HepG2 (cell line): ENCODE results near the gene PAK1IP1. TPM values are rescaled to one million over a fixed set of nuclear protein-coding genes. Genes with fewer than 3 reads are reported as not detected.

Experiments
- GTF2F1 ChIP-seq: fragments of 150-350 bp; IDR thresholded peaks from 2 replicates; pipeline ENCODE4 v1.6.1; 2014; ENCODE audit warnings: low read length
- HNF1B ChIP-seq: sonication (generic); formaldehyde crosslinking; IDR thresholded peaks from 2 replicates; pipeline ENCODE4 v1.5.1; 2020; ENCODE audit warnings: mild to moderate bottlenecking, moderate library complexity, missing genetic modification reagents
- ISL2 ChIP-seq: sonication (generic); formaldehyde crosslinking; IDR thresholded peaks from 2 replicates; pipeline ENCODE4 v1.5.0; 2020; ENCODE audit warnings: missing genetic modification reagents
- KIAA2018 ChIP-seq: sonication (generic); formaldehyde crosslinking; IDR thresholded peaks from 2 replicates; pipeline ENCODE4 v1.5.0; 2020; ENCODE audit warnings: mild to moderate bottlenecking, missing genetic modification reagents, borderline replicate concordance
- MTA3 ChIP-seq: sonication (generic); formaldehyde crosslinking; IDR thresholded peaks from 2 replicates; pipeline ENCODE4 v1.4.0; 2020; ENCODE audit warnings: missing genetic modification reagents
- MZF1 ChIP-seq: sonication (generic); formaldehyde crosslinking; IDR thresholded peaks from 2 replicates; pipeline ENCODE4 v1.8.1; 2023; ENCODE audit warnings: mild to moderate bottlenecking, missing genetic modification reagents, borderline replicate concordance
- NFIB ChIP-seq: sonication (generic); formaldehyde crosslinking; IDR thresholded peaks from 2 replicates; pipeline ENCODE4 v1.9.0; 2021; ENCODE audit warnings: missing genetic modification reagents, mild to moderate bottlenecking, borderline replicate concordance
- NFRKB ChIP-seq: fragments of 450-650 bp; IDR thresholded peaks from 2 replicates; pipeline ENCODE4 v1.6.1; 2017
- SMAD9 ChIP-seq: sonication (generic); formaldehyde crosslinking; IDR thresholded peaks from 2 replicates; pipeline ENCODE4 v1.5.1; 2020; ENCODE audit warnings: mild to moderate bottlenecking, missing genetic modification reagents
- SMARCC2 ChIP-seq: fragments of 450-650 bp; IDR thresholded peaks from 2 replicates; pipeline ENCODE4 v1.6.1; 2017; ENCODE audit warnings: antibody characterized with exemption, mild to moderate bottlenecking
- TCF12 ChIP-seq, 2 experiments: fragments of 450-650 bp in 1 of 2; sonication (generic) in 1 of 2; formaldehyde crosslinking in 1 of 2; IDR thresholded peaks; 2 replicates each; pipeline versions ENCODE4 v1.6.1 to v1.8.0; 2017 to 2022; ENCODE audit warnings: antibody characterized with exemption in 1 of 2, mild to moderate bottlenecking in 1 of 2, missing genetic modification reagents in 1 of 2, moderate library complexity in 1 of 2
- TIGD3 ChIP-seq: sonication (generic); formaldehyde crosslinking; IDR thresholded peaks from 2 replicates; pipeline ENCODE4 v1.5.1; 2020; ENCODE audit warnings: mild to moderate bottlenecking, missing genetic modification reagents, borderline replicate concordance
- ZNF253 ChIP-seq: sonication (generic); formaldehyde crosslinking; IDR thresholded peaks from 2 replicates; pipeline ENCODE4 v1.8.0; 2022; ENCODE audit warnings: mild to moderate bottlenecking, missing genetic modification reagents, borderline replicate concordance
- ZNF292 ChIP-seq: sonication (generic); formaldehyde crosslinking; IDR thresholded peaks from 2 replicates; pipeline ENCODE4 v1.8.1; 2022; ENCODE audit warnings: mild to moderate bottlenecking, low read depth, missing genetic modification reagents, borderline replicate concordance
- ZNF616 ChIP-seq: sonication (generic); formaldehyde crosslinking; IDR thresholded peaks from 2 replicates; pipeline ENCODE4 v1.5.0; 2020; ENCODE audit warnings: low read depth, mild to moderate bottlenecking, missing genetic modification reagents
- ZSCAN21 ChIP-seq: sonication (generic); formaldehyde crosslinking; IDR thresholded peaks from 2 replicates; pipeline ENCODE4 v1.8.0; 2022; ENCODE audit warnings: mild to moderate bottlenecking, missing genetic modification reagents, moderate library complexity, borderline replicate concordance
- polyA plus RNA-seq, 8 experiments: library from polyadenylated mRNA; depleted of rRNA in 3 of 8; stranded (reverse) in 7 of 8; unstranded in 1 of 8; fragments of >200 nt; fragmentation: Illumina TruSeq in 4 of 8; extraction: Trizol in 4 of 8; gene quantifications; 2 replicates each; pipeline versions ENCODE4 v1.2.1 to v1.2.3, GENCODE V29; 2011 to 2016; ENCODE audit warnings: low read depth in 4 of 8, missing spikeins in 1 of 8, mixed read lengths in 1 of 8; ENCODE audit not compliant: insufficient read depth in 1 of 8
- total RNA-seq, 5 experiments: library from RNA; depleted of rRNA; stranded (reverse); fragments of >200 nt; fragmentation: Illumina TruSeq; extraction: Trizol; gene quantifications; 2 replicates each; pipeline ENCODE4 v1.2.3, GENCODE V29; 2016; ENCODE audit warnings: low read depth in 1 of 5

PAK1IP1 gene
- total and polyA plus RNA-seq, 2 of the 13 experiments (the other 11 are each of a cell fraction or from before 2014, with no cell fraction given) = 23.4 to 66.2 TPM

- TF ChIP-seq ZNF253 (CRISPR knock-in tag) = no peak
- 0 out of 2 replicates have a peak, but pooled peaks have one; percentile 72 for TF ChIP-seq GTF2F1
- no peak for TF ChIP-seq MZF1 (CRISPR knock-in tag)
- peak; percentile 86; the same call in 1 of the 2 replicates for TF ChIP-seq HNF1B
- peak; percentile 44; the same call in 1 of the 2 replicates for TF ChIP-seq KIAA2018 (CRISPR knock-in tag)
- TF ChIP-seq ISL2 (CRISPR knock-in tag) = peak; percentile 79
- TF ChIP-seq MTA3 (CRISPR knock-in tag) = no peak
- TF ChIP-seq NFRKB = no peak
- no peak for TF ChIP-seq ZNF616 (CRISPR knock-in tag)
- no peak for TF ChIP-seq TCF12 (IDR thresholded peaks at IDR 0.05)
- no peak for TF ChIP-seq TCF12 (CRISPR knock-in tag; IDR thresholded peaks at IDR 0.05)
- no peak for TF ChIP-seq NFIB (CRISPR knock-in tag)
- no peak for TF ChIP-seq ZNF292 (CRISPR knock-in tag)
- no peak for TF ChIP-seq TIGD3 (CRISPR knock-in tag)
- TF ChIP-seq SMAD9 (CRISPR knock-in tag) = no peak
- TF ChIP-seq SMARCC2 = no peak
- peak; percentile 45; the same call in 1 of the 2 replicates for TF ChIP-seq ZSCAN21 (CRISPR knock-in tag)
Observed at GRCh38 chr6:10694302-10695085, at the start of gene PAK1IP1, which contains the start of gene C6orf52 (continued).
